Fibroblast of villous mesenchyme (primary cell): ENCODE measurements around the gene CDC14A. TPM values are rescaled to one million over a fixed set of nuclear protein-coding genes. Genes with fewer than 3 reads are reported as not detected.

Experiments
- DNase-seq: peaks from one replicate; pipeline ENCODE4 v3.0.0-alpha.2; 2010; ENCODE audit warnings: low read depth
- H3K4me3 ChIP-seq: 2 replicates; pipeline ENCODE4 v1.5.1; 2011; ENCODE audit warnings: low read depth, mild to moderate bottlenecking, low read length
- total RNA-seq: library from RNA; depleted of rRNA; stranded (reverse); fragments of >200 nt; gene quantifications from 2 replicates; pipeline ENCODE4 v1.2.3, GENCODE V29; 2012
- TF ChIP-seq, protein P1 (sequence below): IDR thresholded peaks from 2 replicates; pipeline ENCODE4 v1.5.1; 2012; ENCODE audit warnings: low read depth, mild to moderate bottlenecking, low read length; ENCODE audit not compliant: insufficient read depth

The CDC14A gene
- total RNA-seq, 1 donor: 5.2 TPM

DNA sequence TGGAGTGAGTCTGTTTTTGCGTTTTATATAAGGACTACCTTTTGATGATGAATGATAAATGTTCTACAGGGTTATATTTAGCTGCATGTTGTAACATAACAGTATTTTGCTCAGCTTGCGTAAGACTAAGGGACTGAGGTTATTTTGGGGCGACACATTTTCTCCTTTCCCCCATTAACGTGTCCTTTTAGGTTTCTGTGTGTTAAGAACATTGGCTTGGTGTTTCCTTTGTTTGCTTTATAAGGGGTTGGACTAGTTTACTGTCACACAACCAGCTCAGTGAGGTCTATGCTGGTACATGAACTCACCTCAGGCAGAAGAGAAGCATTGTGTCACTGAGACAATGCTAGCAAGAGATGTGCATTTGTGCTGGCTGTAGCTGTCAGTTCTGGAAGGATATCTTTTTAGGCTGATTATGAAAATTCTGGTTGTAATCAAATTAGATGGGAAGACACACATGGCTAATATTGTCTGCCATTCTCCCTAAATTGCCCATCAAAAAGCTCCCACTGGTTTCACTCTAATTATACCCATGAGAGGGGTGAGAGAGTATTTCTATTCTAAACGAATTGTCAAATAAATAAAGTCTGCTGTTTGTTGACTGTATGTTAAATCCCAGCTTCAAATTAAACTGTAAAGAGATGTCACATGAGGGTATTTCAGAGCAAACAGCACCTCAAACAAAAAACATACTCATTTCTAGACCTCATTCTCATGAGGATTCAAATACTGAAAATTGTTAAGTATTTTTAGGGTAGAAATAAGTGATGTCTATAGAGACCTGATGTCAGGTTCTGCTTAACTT, 62.6 kb downstream of the CDC14A start:
- H3K4me3 ChIP-seq: no peak overlapping the region
- TF ChIP-seq, protein P1, sequence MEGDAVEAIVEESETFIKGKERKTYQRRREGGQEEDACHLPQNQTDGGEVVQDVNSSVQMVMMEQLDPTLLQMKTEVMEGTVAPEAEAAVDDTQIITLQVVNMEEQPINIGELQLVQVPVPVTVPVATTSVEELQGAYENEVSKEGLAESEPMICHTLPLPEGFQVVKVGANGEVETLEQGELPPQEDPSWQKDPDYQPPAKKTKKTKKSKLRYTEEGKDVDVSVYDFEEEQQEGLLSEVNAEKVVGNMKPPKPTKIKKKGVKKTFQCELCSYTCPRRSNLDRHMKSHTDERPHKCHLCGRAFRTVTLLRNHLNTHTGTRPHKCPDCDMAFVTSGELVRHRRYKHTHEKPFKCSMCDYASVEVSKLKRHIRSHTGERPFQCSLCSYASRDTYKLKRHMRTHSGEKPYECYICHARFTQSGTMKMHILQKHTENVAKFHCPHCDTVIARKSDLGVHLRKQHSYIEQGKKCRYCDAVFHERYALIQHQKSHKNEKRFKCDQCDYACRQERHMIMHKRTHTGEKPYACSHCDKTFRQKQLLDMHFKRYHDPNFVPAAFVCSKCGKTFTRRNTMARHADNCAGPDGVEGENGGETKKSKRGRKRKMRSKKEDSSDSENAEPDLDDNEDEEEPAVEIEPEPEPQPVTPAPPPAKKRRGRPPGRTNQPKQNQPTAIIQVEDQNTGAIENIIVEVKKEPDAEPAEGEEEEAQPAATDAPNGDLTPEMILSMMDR: no peak
- no peak for DNase-seq

- DNase-seq: no peak
- TF ChIP-seq, protein P1: no peak
- H3K4me3 ChIP-seq: no peak overlapping the region
Measured at GRCh38 chr1:100415498-100415778, 63.1 kb downstream of the CDC14A start.

DNA sequence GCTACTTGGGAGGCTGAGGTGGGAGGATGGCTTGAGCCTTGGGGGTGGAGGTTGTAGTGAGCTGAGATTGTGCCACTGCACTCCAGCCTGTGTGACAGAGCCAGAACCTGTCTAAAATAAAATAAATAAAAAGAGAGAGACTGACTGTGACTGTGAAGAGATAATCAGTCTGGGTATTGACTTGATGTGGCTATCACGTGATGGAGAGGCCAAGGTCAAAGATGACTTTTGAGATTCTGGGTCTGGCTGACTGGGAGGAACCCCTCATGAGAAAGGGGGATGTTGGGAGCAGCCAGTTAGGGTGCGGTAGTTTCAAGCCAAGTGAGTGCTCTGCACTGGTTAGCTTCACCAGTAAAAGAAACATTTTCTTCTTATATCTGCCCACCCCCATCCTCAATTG, 66.8 kb downstream of the CDC14A start:
- TF ChIP-seq, protein P1: no peak
- DNase-seq: no peak
- H3K4me3 ChIP-seq: no peak overlapping the region

DNA sequence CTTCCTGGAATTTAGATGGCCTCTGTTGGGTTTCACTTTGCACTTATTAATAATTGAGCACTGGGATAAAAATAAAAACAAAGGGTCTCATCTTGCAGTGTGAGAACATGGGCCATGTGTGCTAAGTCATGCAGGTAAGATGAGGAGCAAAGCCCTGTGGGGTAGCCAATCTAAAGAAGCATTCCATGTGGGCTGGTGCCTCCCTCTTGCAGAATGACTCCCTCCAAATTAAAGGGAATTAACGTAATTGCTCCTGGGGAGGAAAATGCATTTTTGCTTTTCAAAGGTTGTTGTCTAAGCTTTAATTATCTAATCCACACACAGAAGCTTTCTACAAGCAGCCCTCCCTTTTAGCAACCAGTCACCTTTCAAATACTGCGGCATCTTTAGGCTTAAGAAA, 69.8 kb downstream of the CDC14A start:
- TF ChIP-seq, protein P1: no peak
- DNase-seq: no peak
- no peak overlapping the region for H3K4me3 ChIP-seq

- TF ChIP-seq, protein P1: no peak
- DNase-seq: no peak
- H3K4me3 ChIP-seq: no peak overlapping the region
Measured at GRCh38 chr1:100423832-100424337, 71.6 kb downstream of the CDC14A start.

DNA sequence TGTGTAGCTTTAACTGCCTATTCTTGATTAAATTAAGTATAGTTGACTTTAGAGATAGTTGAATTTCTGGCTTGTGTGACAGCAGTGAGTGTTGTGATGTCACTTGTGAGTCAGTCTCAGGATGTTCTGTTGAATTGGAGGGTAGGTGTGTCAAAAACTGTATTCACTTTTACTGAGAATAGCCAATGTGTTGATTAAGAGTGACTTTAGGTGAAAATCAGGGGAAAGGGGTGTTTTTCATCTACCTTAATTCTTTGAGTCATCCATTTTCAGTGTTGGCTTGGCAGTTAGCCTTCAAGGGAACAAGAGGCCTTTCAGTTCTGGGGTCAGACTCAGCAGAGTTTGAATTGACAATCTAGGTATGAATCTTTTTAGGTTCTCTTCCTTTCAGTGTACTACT, 75.9 kb downstream of the CDC14A start:
- TF ChIP-seq, protein P1: no peak
- DNase-seq: no peak
- no peak overlapping the region for H3K4me3 ChIP-seq

DNA sequence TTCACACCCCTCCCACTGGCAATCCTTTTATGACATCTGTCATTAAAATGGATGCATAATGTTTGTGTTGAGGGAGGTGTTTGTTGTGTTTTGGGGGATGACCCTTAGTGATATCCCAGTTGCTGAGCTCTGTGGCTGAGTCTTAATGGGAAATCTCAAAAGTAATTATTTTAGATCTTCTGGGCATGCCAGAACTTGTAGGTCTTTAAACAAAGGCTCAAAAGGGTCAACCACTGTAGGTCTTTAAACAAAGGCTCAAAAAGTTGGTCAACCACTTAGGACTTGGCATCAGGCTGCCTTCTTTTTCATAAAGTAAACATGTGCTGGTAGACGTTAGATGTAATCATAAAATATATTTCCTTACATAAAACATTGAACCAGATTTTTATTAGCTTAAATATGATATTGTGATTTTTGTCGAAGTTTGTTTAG, 78.0 kb downstream of the CDC14A start:
- DNase-seq: no peak
- no peak overlapping the region for H3K4me3 ChIP-seq
- TF ChIP-seq, protein P1: no peak
